ENCODE data around the gene HEPACAM2.

Gene HEPACAM2

GRCh38 chr7:93146472-93147141 lies 79.7 kb downstream of the HEPACAM2 start:
- Mint-ChIP-seq H3K4me1 (no peaks in the 10 kb centered on the region), H3K27ac (peak overlapping the region in 1 of 3 experiments; percentile 47), H3K36me3 (ENCODE audit: low read depth) (no peaks in the 10 kb centered on the region), H3K4me3 (no peak overlapping the region), H3K9me3 (no peaks in the 10 kb centered on the region), H3K27me3 (ENCODE audit: low read depth) (peaks cover 8% of the 10 kb centered on the region)
- no peak for TF ChIP-seq CTCF (IDR thresholded peaks at IDR 0.05; ENCODE audit: unreplicated experiment in 3 of 3)

- no peak for TF ChIP-seq CTCF (IDR thresholded peaks at IDR 0.05; ENCODE audit: unreplicated experiment in 3 of 3)
- Mint-ChIP-seq H3K27me3 (ENCODE audit: low read depth) (peaks cover 8% of the 10 kb centered on the region), H3K9me3 (no peaks in the 10 kb centered on the region), H3K4me1 (no peaks in the 10 kb centered on the region), H3K4me3 (no peak overlapping the region), H3K36me3 (ENCODE audit: low read depth) (no peaks in the 10 kb centered on the region), H3K27ac (no peak overlapping the region)
Measured at GRCh38 chr7:93146036-93146435, 80.2 kb downstream of the HEPACAM2 start.

- Mint-ChIP-seq H3K27me3 (ENCODE audit: low read depth) (peaks cover 6% of the 10 kb centered on the region), H3K4me3 (no peak overlapping the region), H3K4me1 (no peaks in the 10 kb centered on the region), H3K9me3 (no peaks in the 10 kb centered on the region), H3K36me3 (ENCODE audit: low read depth) (no peaks in the 10 kb centered on the region), H3K27ac (no peak overlapping the region)
- TF ChIP-seq CTCF (IDR thresholded peaks at IDR 0.05; ENCODE audit: unreplicated experiment in 3 of 3): no peak
Measured at GRCh38 chr7:93145354-93145753, 80.9 kb downstream of the HEPACAM2 start.

- Mint-ChIP-seq H3K9me3 (no peaks in the 10 kb centered on the region), H3K4me1 (no peaks in the 10 kb centered on the region), H3K36me3 (ENCODE audit: low read depth) (no peaks in the 10 kb centered on the region), H3K4me3 (no peak overlapping the region), H3K27me3 (ENCODE audit: low read depth) (no peaks in the 10 kb centered on the region), H3K27ac (no peak overlapping the region)
- TF ChIP-seq CTCF (IDR thresholded peaks at IDR 0.05; ENCODE audit: unreplicated experiment in 3 of 3): no peak
Measured at GRCh38 chr7:93142127-93142526, 84.1 kb downstream of the HEPACAM2 start.

GRCh38 chr7:93140582-93141191 lies 85.6 kb downstream of the HEPACAM2 start:
- Mint-ChIP-seq H3K9me3 (no peaks in the 10 kb centered on the region), H3K4me3 (no peak overlapping the region), H3K27ac (no peak overlapping the region), H3K36me3 (ENCODE audit: low read depth) (no peaks in the 10 kb centered on the region), H3K27me3 (ENCODE audit: low read depth) (no peaks in the 10 kb centered on the region), H3K4me1 (no peaks in the 10 kb centered on the region)
- TF ChIP-seq CTCF (IDR thresholded peaks at IDR 0.05; ENCODE audit: unreplicated experiment in 3 of 3): no peak

- H3K4me1 Mint-ChIP-seq: no peaks in the 10 kb centered on the region
- H3K36me3 Mint-ChIP-seq (ENCODE audit: low read depth): no peaks in the 10 kb centered on the region
- no peak overlapping the region for H3K4me3 Mint-ChIP-seq
- H3K27ac Mint-ChIP-seq: no peak overlapping the region
- no peak for TF ChIP-seq CTCF (IDR thresholded peaks at IDR 0.05; ENCODE audit: unreplicated experiment in 3 of 3)
- no peaks in the 10 kb centered on the region for H3K27me3 Mint-ChIP-seq (ENCODE audit: low read depth)
- no peaks in the 10 kb centered on the region for H3K9me3 Mint-ChIP-seq
Measured at GRCh38 chr7:93138576-93138975, 87.7 kb downstream of the HEPACAM2 start.

All from nephron (organoid).